Esophagus (tissue), 2 donors: ENCODE data around the gene PEX6. TPM values are rescaled to one million over a fixed set of nuclear protein-coding genes. Genes with fewer than 3 reads are reported as not detected.

Experiments
- H3K27ac ChIP-seq, 2 donors: one replicate each; pipeline ENCODE4 v1.5.1; 2013; ENCODE audit warnings: low read depth in 2 of 2, mild to moderate bottlenecking in 2 of 2, inconsistent platforms in 1 of 2, low read length in 1 of 2, moderate library complexity in 1 of 2
- H3K27me3 ChIP-seq, 2 donors: one replicate each; pipeline ENCODE4 v1.6.1; 2013; ENCODE audit warnings: low read length in 2 of 2, control low read depth in 1 of 2, mild to moderate bottlenecking in 1 of 2; ENCODE audit not compliant: insufficient read depth in 2 of 2, control insufficient read depth in 1 of 2
- H3K36me3 ChIP-seq, 2 donors: one replicate each; pipeline ENCODE4 v1.6.1; 2013; ENCODE audit warnings: low read length in 1 of 2; ENCODE audit not compliant: control insufficient read depth in 2 of 2, insufficient read depth in 2 of 2
- H3K4me1 ChIP-seq, 2 donors: one replicate each; pipeline ENCODE4 v1.6.1; 2013; ENCODE audit warnings: low read length in 1 of 2; ENCODE audit not compliant: control insufficient read depth in 2 of 2, insufficient read depth in 2 of 2
- H3K4me3 ChIP-seq, 2 donors: one replicate each; pipeline ENCODE4 v1.5.1; 2013; ENCODE audit warnings: low read length in 2 of 2, mild to moderate bottlenecking in 2 of 2, low read depth in 1 of 2, moderate library complexity in 1 of 2
- H3K9me3 ChIP-seq, 2 donors: one replicate each; pipeline ENCODE4 v1.6.1; 2013; ENCODE audit warnings: mild to moderate bottlenecking in 2 of 2, low read depth in 1 of 2, low read length in 1 of 2, moderate library complexity in 1 of 2; ENCODE audit not compliant: control insufficient read depth in 2 of 2, insufficient read depth in 1 of 2
- WGBS, 2 donors: extraction: QIAGEN DNeasy Blood & Tissue Kit; methylation state at CpG; one replicate each; pipeline ENCODE4 v1.1.7; 2013; 5-methylcytosine and 5-hydroxymethylcytosine counted together
- polyA plus RNA-seq, 2 donors: library from polyadenylated mRNA; stranded (reverse); fragments of 200-250 nt; gene quantifications; one replicate each; pipeline ENCODE4 v1.2.3, GENCODE V29; 2013
- donor health status: healthy with polysubstance abuse.
- donor health status: Bipolar disorder and iron deficiency.

Gene PEX6
- polyA plus RNA-seq, 2 donors: 13.1 to 13.7 TPM

GRCh38 chr6:43016176-43016942 lies 37.4 kb upstream of the PEX6 start:
- Histone ChIP-seq H3K9me3 (no peaks in the 10 kb centered on the region), H3K27me3 (no peaks in the 10 kb centered on the region), H3K4me3 (no peak overlapping the region), H3K4me1 (peaks cover 6 to 12% of the 10 kb centered on the region in 2 donors), H3K27ac (no peak overlapping the region), H3K36me3 (peaks cover 4 to 27% of the 10 kb centered on the region in 2 donors)
- WGBS, 2 donors: 73 to 75% methylated on average over 7 of the region's 7 CpGs

GRCh38 chr6:43014434-43014909 lies 35.5 kb upstream of the PEX6 start:
- Histone ChIP-seq H3K27ac (peak overlapping the region; percentile 58 to 74), H3K4me3 (peak overlapping the region; percentile 58 to 70), H3K36me3 (peaks cover 11 to 42% of the 10 kb centered on the region in 2 donors), H3K4me1 (peaks cover 2 to 10% of the 10 kb centered on the region in 2 donors), H3K27me3 (no peaks in the 10 kb centered on the region), H3K9me3 (no peaks in the 10 kb centered on the region)
- WGBS, 2 donors: 0 to 1% methylated on average over 7 of the region's 7 CpGs

GRCh38 chr6:43013843-43014433 lies 35.0 kb upstream of the PEX6 start, which contains the start of the genes KLHDC3 and MEA1:
TSS of gene KLHDC3 (plus strand) at chr6:43014249. CDS start at chr6:43017193, 2,944 bp downstream.
TSS of gene MEA1 (minus strand) at chr6:43013946. CDS start at chr6:43013813, 133 bp downstream.
- Histone ChIP-seq H3K4me3 (peak within 1 kb of the TSS; percentile 60 to 70), H3K27me3 (no peaks in the 10 kb centered on the region), H3K27ac (peak within 1 kb of the TSS; percentile 74 to 88), H3K9me3 (no peaks in the 10 kb centered on the region), H3K36me3 (peaks cover 12 to 40% of the 10 kb centered on the region in 2 donors), H3K4me1 (peaks cover 2 to 10% of the 10 kb centered on the region in 2 donors)
- WGBS, 2 donors: 0 to 1% methylated on average over 50 to 51 of the region's 51 CpGs

GRCh38 chr6:43013097-43013842 lies 34.3 kb upstream of the PEX6 start:
- H3K4me3 ChIP-seq: peak overlapping the region; percentile 60 to 64
- peaks cover 2 to 10% of the 10 kb centered on the region in 2 donors for H3K4me1 ChIP-seq
- H3K27ac ChIP-seq: peak overlapping the region; percentile 60 to 88
- 1 to 2% methylated on average over 25 of the region's 25 CpGs for WGBS, 2 donors
- peaks cover 16 to 38% of the 10 kb centered on the region in 2 donors for H3K36me3 ChIP-seq
- no peaks in the 10 kb centered on the region for H3K9me3 ChIP-seq
- H3K27me3 ChIP-seq: no peaks in the 10 kb centered on the region

GRCh38 chr6:43012364-43012763 lies 33.4 kb upstream of the PEX6 start:
- 70 to 76% methylated on average over 6 of the region's 6 CpGs for WGBS, 2 donors
- H3K4me3 ChIP-seq: no peak overlapping the region
- no peaks in the 10 kb centered on the region for H3K27me3 ChIP-seq
- H3K4me1 ChIP-seq: peaks cover 2 to 10% of the 10 kb centered on the region in 2 donors
- H3K9me3 ChIP-seq: no peaks in the 10 kb centered on the region
- H3K27ac ChIP-seq: no peak overlapping the region
- peaks cover 17 to 38% of the 10 kb centered on the region in 2 donors for H3K36me3 ChIP-seq

DNA sequence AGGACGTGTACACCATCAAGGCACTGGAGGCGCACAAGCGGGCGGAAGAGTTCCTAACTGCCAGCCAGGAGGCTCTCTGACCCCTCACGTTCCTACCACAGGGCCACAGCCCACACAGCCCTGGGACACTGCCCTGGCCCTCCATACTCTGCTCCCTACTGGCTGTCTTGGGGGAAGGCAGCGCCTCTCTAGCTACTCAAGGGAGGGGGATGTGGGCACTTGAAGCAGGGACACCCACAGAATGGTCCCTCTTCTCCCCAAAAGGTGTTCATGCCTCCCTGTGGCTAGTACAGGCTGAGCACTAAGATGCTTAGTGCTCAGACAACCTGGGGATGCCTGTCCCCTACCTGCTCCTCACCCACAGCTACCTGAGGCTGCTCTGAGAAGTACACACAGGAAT lies 32.2 kb upstream of the PEX6 start:
- 76 to 80% methylated on average over 6 of the region's 6 CpGs for WGBS, 2 donors
- peaks cover 2% of the 10 kb centered on the region in 2 donors for H3K4me1 ChIP-seq
- H3K4me3 ChIP-seq: no peak overlapping the region
- no peak overlapping the region for H3K27ac ChIP-seq
- H3K27me3 ChIP-seq: no peaks in the 10 kb centered on the region
- H3K9me3 ChIP-seq: no peaks in the 10 kb centered on the region
- peaks cover 21 to 46% of the 10 kb centered on the region in 2 donors for H3K36me3 ChIP-seq

- Histone ChIP-seq H3K9me3 (no peaks in the 10 kb centered on the region), H3K27me3 (no peaks in the 10 kb centered on the region), H3K4me1 (peaks cover 0 to 2% of the 10 kb centered on the region in 2 donors), H3K27ac (no peak overlapping the region), H3K36me3 (peaks cover 21 to 49% of the 10 kb centered on the region in 2 donors), H3K4me3 (no peak overlapping the region)
- WGBS, 2 donors: 61 to 66% methylated on average over 6 of the region's 6 CpGs
Observed at GRCh38 chr6:43009124-43009523, 30.1 kb upstream of the PEX6 start.

- peaks cover 21 to 51% of the 10 kb centered on the region in 2 donors for H3K36me3 ChIP-seq
- no peaks in the 10 kb centered on the region for H3K9me3 ChIP-seq
- no peak overlapping the region for H3K27ac ChIP-seq
- no peak overlapping the region for H3K4me3 ChIP-seq
- no peaks in the 10 kb centered on the region for H3K27me3 ChIP-seq
- 90 to 91% methylated on average over 9 of the region's 9 CpGs for WGBS, 2 donors
- no peaks in the 10 kb centered on the region for H3K4me1 ChIP-seq
Observed at GRCh38 chr6:43007126-43007525, 28.1 kb upstream of the PEX6 start.

DNA sequence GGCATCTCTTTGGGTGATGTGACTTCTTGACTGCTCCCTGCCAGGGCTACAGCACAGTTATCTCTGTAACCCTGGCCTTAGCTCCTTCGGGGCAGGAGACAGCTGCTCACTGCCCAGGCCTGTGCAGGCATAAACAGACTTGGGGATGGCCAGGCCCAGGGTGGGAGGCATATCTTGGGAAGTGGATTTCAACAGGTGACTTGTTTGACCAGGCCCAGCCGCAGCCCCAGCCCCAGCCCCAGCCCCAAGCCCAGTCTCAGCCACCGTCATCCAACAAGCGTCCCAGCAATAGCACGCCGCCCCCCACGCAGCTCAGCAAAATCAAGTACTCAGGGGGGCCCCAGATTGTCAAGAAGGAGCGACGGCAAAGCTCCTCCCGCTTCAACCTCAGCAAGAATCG lies 27.3 kb upstream of the PEX6 start:
- H3K9me3 ChIP-seq: no peaks in the 10 kb centered on the region
- H3K4me1 ChIP-seq: no peaks in the 10 kb centered on the region
- H3K27me3 ChIP-seq: no peaks in the 10 kb centered on the region
- no peak overlapping the region for H3K4me3 ChIP-seq
- WGBS, 2 donors: 93 to 95% methylated on average over 11 of the region's 11 CpGs
- peaks cover 23 to 43% of the 10 kb centered on the region in 2 donors for H3K36me3 ChIP-seq
- no peak overlapping the region for H3K27ac ChIP-seq
